BJ (cell line): Measurements from ENCODE around the gene RCAN1. TPM values are rescaled to one million over a fixed set of nuclear protein-coding genes. Genes with fewer than 3 reads are reported as not detected.

Experiments
- CTCF ChIA-PET: fragments of 350-600 bp; formaldehyde crosslinking; extraction: SDS; loops from one replicate; lab custom pipeline; 2021; ENCODE audit warnings: antibody characterized with exemption, inconsistent platforms; lab: Yijun Ruan, JAX
- POLR2A ChIA-PET: fragments of 300-600 bp; sonication (Branson Sonifier 250); formaldehyde crosslinking; extraction: SDS; loops from one replicate; lab custom pipeline; 2021; ENCODE audit warnings: antibody characterized with exemption; lab: Charles Lee
- DNase-seq: peaks from one replicate; pipeline ENCODE4 v3.0.0-alpha.2; 2011; ENCODE audit warnings: low read depth
- H3K27me3 ChIP-seq: 2 replicates; pipeline ENCODE4 v1.6.0; 2011; ENCODE audit warnings: low read length; ENCODE audit not compliant: control insufficient read depth, insufficient read depth
- H3K36me3 ChIP-seq: 2 replicates; pipeline ENCODE4 v1.5.1; 2011; ENCODE audit warnings: low read length; ENCODE audit not compliant: control insufficient read depth, insufficient read depth
- H3K4me3 ChIP-seq: 2 replicates; pipeline ENCODE4 v1.5.1; 2011; ENCODE audit warnings: low read depth, mild to moderate bottlenecking, control low read depth, low read length
- polyA plus RNA-seq: library from polyadenylated mRNA; depleted of rRNA; stranded (reverse); fragments of >200 nt; gene quantifications from 2 replicates; pipeline ENCODE4 v1.2.3, GENCODE V29; 2011
- TF ChIP-seq, protein P1 (sequence below): IDR thresholded peaks from 2 replicates; pipeline ENCODE4 v1.5.1; 2011; ENCODE audit warnings: low read depth, mild to moderate bottlenecking, control low read depth, inconsistent platforms, low read length, moderate library complexity; ENCODE audit not compliant: insufficient read depth

The RCAN1 gene
- polyA plus RNA-seq, 1 experiment = 56.2 TPM

GRCh38 chr21:34535886-34536285 lies 79.0 kb downstream of the RCAN1 start:
- Histone ChIP-seq H3K4me3 (no peak overlapping the region), H3K36me3 (no peaks in the 10 kb centered on the region), H3K27me3 (no peaks in the 10 kb centered on the region)
- ChIA-PET CTCF (no interaction called here), POLR2A (no interaction called here)
- TF ChIP-seq, protein P1, sequence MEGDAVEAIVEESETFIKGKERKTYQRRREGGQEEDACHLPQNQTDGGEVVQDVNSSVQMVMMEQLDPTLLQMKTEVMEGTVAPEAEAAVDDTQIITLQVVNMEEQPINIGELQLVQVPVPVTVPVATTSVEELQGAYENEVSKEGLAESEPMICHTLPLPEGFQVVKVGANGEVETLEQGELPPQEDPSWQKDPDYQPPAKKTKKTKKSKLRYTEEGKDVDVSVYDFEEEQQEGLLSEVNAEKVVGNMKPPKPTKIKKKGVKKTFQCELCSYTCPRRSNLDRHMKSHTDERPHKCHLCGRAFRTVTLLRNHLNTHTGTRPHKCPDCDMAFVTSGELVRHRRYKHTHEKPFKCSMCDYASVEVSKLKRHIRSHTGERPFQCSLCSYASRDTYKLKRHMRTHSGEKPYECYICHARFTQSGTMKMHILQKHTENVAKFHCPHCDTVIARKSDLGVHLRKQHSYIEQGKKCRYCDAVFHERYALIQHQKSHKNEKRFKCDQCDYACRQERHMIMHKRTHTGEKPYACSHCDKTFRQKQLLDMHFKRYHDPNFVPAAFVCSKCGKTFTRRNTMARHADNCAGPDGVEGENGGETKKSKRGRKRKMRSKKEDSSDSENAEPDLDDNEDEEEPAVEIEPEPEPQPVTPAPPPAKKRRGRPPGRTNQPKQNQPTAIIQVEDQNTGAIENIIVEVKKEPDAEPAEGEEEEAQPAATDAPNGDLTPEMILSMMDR = no peak
- DNase-seq = no peak

GRCh38 chr21:34534522-34534921 lies 80.4 kb downstream of the RCAN1 start:
- no peaks in the 10 kb centered on the region for H3K36me3 ChIP-seq
- TF ChIP-seq, protein P1 = no peak
- H3K27me3 ChIP-seq = no peaks in the 10 kb centered on the region
- DNase-seq = no peak
- H3K4me3 ChIP-seq = no peak overlapping the region
- POLR2A ChIA-PET = no interaction called here
- CTCF ChIA-PET = interaction anchor here (0.8 to 1.2 kb wide), 3 partner anchors 9 to 69 kb away, joined by 4 read pairs; no protein-coding TSS in a partner anchor

- TF ChIP-seq, protein P1 = no peak
- H3K27me3 ChIP-seq = no peaks in the 10 kb centered on the region
- no peaks in the 10 kb centered on the region for H3K36me3 ChIP-seq
- no peak overlapping the region for H3K4me3 ChIP-seq
- POLR2A ChIA-PET = no interaction called here
- DNase-seq = no peak
- CTCF ChIA-PET = interaction anchor here (0.8 to 1.2 kb wide), 3 partner anchors 8 to 69 kb away, joined by 4 read pairs; no protein-coding TSS in a partner anchor
Observed at GRCh38 chr21:34533938-34534337, 81.0 kb downstream of the RCAN1 start.

- H3K4me3 ChIP-seq = no peak overlapping the region
- ChIA-PET CTCF (interaction anchor here (1.4 kb wide), 1 partner anchor 12 kb away, joined by 3 read pairs; no protein-coding TSS in a partner anchor), POLR2A (no interaction called here)
- no peaks in the 10 kb centered on the region for H3K36me3 ChIP-seq
- TF ChIP-seq, protein P1 = no peak
- no peaks in the 10 kb centered on the region for H3K27me3 ChIP-seq
- no peak for DNase-seq
Observed at GRCh38 chr21:34531399-34531798, 83.5 kb downstream of the RCAN1 start.

DNA sequence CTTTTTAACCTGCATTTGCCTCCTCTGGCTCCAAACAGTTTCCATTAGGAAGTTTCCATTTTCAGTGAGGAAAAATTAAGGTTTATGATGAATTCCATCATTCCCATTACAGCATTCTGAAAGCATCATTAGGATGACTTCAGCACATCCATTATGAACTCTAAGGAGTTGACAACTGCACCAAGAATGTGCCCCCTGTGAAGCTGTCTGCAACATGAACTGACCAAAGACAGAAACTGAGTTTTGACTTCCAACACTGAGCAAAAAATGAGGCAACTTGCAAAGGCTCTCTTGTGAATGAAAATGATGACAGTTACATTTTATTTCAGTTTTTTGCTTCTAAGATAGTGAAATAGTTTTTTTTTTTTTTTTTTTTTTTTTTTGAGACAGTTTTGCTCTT lies 84.7 kb downstream of the RCAN1 start:
- CTCF ChIA-PET = interaction anchor here (0.7 to 1.2 kb wide), 3 partner anchors 11 to 53 kb away, joined by 3 to 4 read pairs (median 4); no protein-coding TSS in a partner anchor
- no peak overlapping the region for H3K4me3 ChIP-seq
- TF ChIP-seq, protein P1 = no peak
- H3K27me3 ChIP-seq = no peaks in the 10 kb centered on the region
- POLR2A ChIA-PET = no interaction called here
- peak; percentile 59 for DNase-seq
- H3K36me3 ChIP-seq = no peaks in the 10 kb centered on the region
